HCT116 (cell line): ENCODE results near the gene ATM. TPM values are rescaled to one million over a fixed set of nuclear protein-coding genes. Genes with fewer than 3 reads are reported as not detected.
"Not testable (repeated sequence)": the region's sequence is repeated elsewhere in the genome, so short reads cannot be mapped to it uniquely, and the experiment has no call there.

Source experiments
- ATAC-seq: fragments of 200-7000 bp; cut with Tn5 transposase; 2 replicates; pipeline ENCODE4 v1.9.1; 2020; ENCODE audit warnings: mild to moderate bottlenecking, moderate library complexity
- BruUV-seq: library from RNA; stranded (reverse); fragments of 400-500 nt; replicated peaks from 2 replicates; lab custom pipeline; 2021; lab: Mats Ljungman, UMichigan
- CTCF ChIA-PET: fragments of 300-600 bp; sonication (Branson Sonifier 250); formaldehyde crosslinking; loops from one replicate; lab custom pipeline; 2021; ENCODE audit warnings: antibody characterized with exemption; lab: Charles Lee
- POLR2A ChIA-PET: fragments of 300-600, 350-600 bp; sonication (Branson Sonifier 250); formaldehyde crosslinking; loops from one replicate; lab custom pipeline; 2021; ENCODE audit warnings: antibody characterized with exemption; lab: Charles Lee
- RAD21 ChIA-PET, 2 experiments: fragments of 300-600 bp; sonication (Branson Sonifier 250); formaldehyde crosslinking; loops; one replicate each; lab custom pipeline; 2023; ENCODE audit warnings: low total read pairs in 2 of 2; ENCODE audit not compliant: uncharacterized antibody in 2 of 2, unreplicated experiment in 2 of 2, low non-redundant PET in 1 of 2; lab: Charles Lee
- DNase-seq: peaks from one replicate; pipeline ENCODE4 v3.0.0-alpha.2; 2010; ENCODE audit warnings: low read depth, low spot score
- H2AFZ ChIP-seq: fragments of 200-600 bp; shearing (Covaris generic), sonication (generic); 2 replicates; pipeline ENCODE4 v1.6.1; 2017; ENCODE audit warnings: low read depth, mixed run types, mixed read lengths, antibody characterized with exemption, low read length; ENCODE audit not compliant: poor library complexity, severe bottlenecking
- H3K27ac ChIP-seq: 2 replicates; pipeline ENCODE4 v1.5.1; 2012; ENCODE audit warnings: low read depth, low read length
- H3K27me3 ChIP-seq: fragments of 200-600 bp; sonication (generic); 2 replicates; pipeline ENCODE4 v1.6.1; 2016; ENCODE audit warnings: mixed run types, low read length, mixed read lengths; ENCODE audit not compliant: insufficient read depth
- H3K36me3 ChIP-seq, 2 experiments: fragments of 200-500 bp in 1 of 2; fragments of 200-600 bp in 1 of 2; sonication (Bioruptor generic) in 1 of 2; sonication (generic) in 1 of 2; 2 replicates each; pipeline versions ENCODE4 v1.5.1 to v1.6.1; 2014 to 2016; ENCODE audit warnings: low read length in 2 of 2, inconsistent platforms in 1 of 2, mixed read lengths in 1 of 2, mixed run types in 1 of 2; ENCODE audit not compliant: insufficient read depth in 2 of 2, control insufficient read depth in 1 of 2
- H3K4me1 ChIP-seq, 2 experiments: fragments of 200-600 bp in 1 of 2; sonication (generic) in 1 of 2; 2 replicates each; pipeline versions ENCODE4 v1.5.1 to v1.6.1; 2012 to 2017; ENCODE audit warnings: low read length in 2 of 2, inconsistent platforms in 1 of 2, mild to moderate bottlenecking in 1 of 2, mixed read lengths in 1 of 2, mixed run types in 1 of 2, moderate library complexity in 1 of 2; ENCODE audit not compliant: insufficient read depth in 2 of 2, control insufficient read depth in 1 of 2
- H3K4me2 ChIP-seq: fragments of 200-600 bp; sonication (generic); 2 replicates; pipeline ENCODE4 v1.6.1; 2017; ENCODE audit warnings: mixed run types, low read length, mixed read lengths
- H3K4me3 ChIP-seq, 2 experiments: fragments of 200-600 bp in 1 of 2; sonication (generic) in 1 of 2; replicated peaks in 1 of 2; 2 replicates each; pipeline ENCODE4 v1.5.1; 2011 to 2016; ENCODE audit warnings: low read length in 2 of 2, control low read depth in 1 of 2, low read depth in 1 of 2, mild to moderate bottlenecking in 1 of 2, mixed read lengths in 1 of 2, mixed run types in 1 of 2
- H3K79me2 ChIP-seq: fragments of 200-600 bp; sonication (generic); 2 replicates; pipeline ENCODE4 v1.6.1; 2017; ENCODE audit warnings: mild to moderate bottlenecking, mixed run types, low read length, moderate library complexity, mixed read lengths; ENCODE audit not compliant: insufficient read depth
- H3K9ac ChIP-seq: fragments of 200-600 bp; sonication (generic); 2 replicates; pipeline ENCODE4 v1.6.1; 2016; ENCODE audit warnings: low read length, mixed read lengths
- H3K9me2 ChIP-seq: fragments of 200-600 bp; sonication (generic), shearing (Covaris generic); 2 replicates; pipeline ENCODE4 v1.6.1; 2017; ENCODE audit warnings: mixed run types, mild to moderate bottlenecking, moderate library complexity; ENCODE audit not compliant: insufficient read depth
- H3K9me3 ChIP-seq, 2 experiments: fragments of 200-500 bp in 1 of 2; fragments of 200-600 bp in 1 of 2; sonication (Bioruptor generic) in 1 of 2; sonication (generic) in 1 of 2; 2 replicates each; pipeline ENCODE4 v1.6.1; 2014 to 2017; ENCODE audit warnings: low read length in 2 of 2, mixed read lengths in 2 of 2, inconsistent platforms in 1 of 2, low read depth in 1 of 2, mild to moderate bottlenecking in 1 of 2, mixed run types in 1 of 2, moderate library complexity in 1 of 2; ENCODE audit not compliant: control insufficient read depth in 1 of 2, insufficient read depth in 1 of 2
- H4K20me1 ChIP-seq: fragments of 200-600 bp; sonication (generic), shearing (Covaris generic); 2 replicates; pipeline ENCODE4 v1.6.1; 2017; ENCODE audit warnings: mixed run types, mild to moderate bottlenecking, moderate library complexity; ENCODE audit not compliant: insufficient read depth
- EZH2 ChIP-seq: fragments of 200-600 bp; sonication (generic); IDR thresholded peaks from 2 replicates; pipeline ENCODE4 v1.6.1; 2017; ENCODE audit warnings: antibody characterized with exemption, mixed run types
- EZH2phosphoT487 ChIP-seq: fragments of 200-600 bp; IDR thresholded peaks from 2 replicates; pipeline ENCODE4 v1.6.1; 2018; ENCODE audit warnings: antibody characterized with exemption, borderline replicate concordance
- POLR2A ChIP-seq: IDR thresholded peaks from 2 replicates; pipeline ENCODE4 v1.7.0; 2011; ENCODE audit warnings: borderline replicate concordance; ENCODE audit not compliant: insufficient read depth, insufficient read length; ENCODE audit errors: extremely low read depth
- SRF ChIP-seq: IDR thresholded peaks from 2 replicates; pipeline ENCODE4 v1.6.1; 2012; ENCODE audit warnings: low read depth
- YY1 ChIP-seq: IDR thresholded peaks from 2 replicates; pipeline ENCODE4 v1.6.1; 2011; ENCODE audit warnings: low read length, low read depth, moderate library complexity, mild to moderate bottlenecking; ENCODE audit not compliant: insufficient replicate concordance; ENCODE audit errors: extremely low read depth
- ZFX ChIP-seq: fragments of 450-650 bp; IDR thresholded peaks from 2 replicates; pipeline ENCODE4 v1.6.1; 2017
- intact Hi-C: fragments of 100-400 bp; cut with micrococcal nuclease; formaldehyde crosslinking; loops from 2 replicates; pipeline ENCODE4 v1.10.0; 2022
- total RNA-seq: library from RNA; stranded (reverse); gene quantifications from one replicate; pipeline ENCODE4 v1.2.1, GENCODE V29; 2021; ENCODE audit not compliant: unreplicated experiment
- TF ChIP-seq, protein P1 (sequence below): IDR thresholded peaks from 2 replicates; pipeline ENCODE4 v1.6.1; 2011; ENCODE audit warnings: mild to moderate bottlenecking, low read length, moderate library complexity; ENCODE audit not compliant: insufficient replicate concordance; ENCODE audit errors: extremely low read depth

ATM gene
- total RNA-seq, 1 experiment from 2014 or later: 32.2 TPM

DNA sequence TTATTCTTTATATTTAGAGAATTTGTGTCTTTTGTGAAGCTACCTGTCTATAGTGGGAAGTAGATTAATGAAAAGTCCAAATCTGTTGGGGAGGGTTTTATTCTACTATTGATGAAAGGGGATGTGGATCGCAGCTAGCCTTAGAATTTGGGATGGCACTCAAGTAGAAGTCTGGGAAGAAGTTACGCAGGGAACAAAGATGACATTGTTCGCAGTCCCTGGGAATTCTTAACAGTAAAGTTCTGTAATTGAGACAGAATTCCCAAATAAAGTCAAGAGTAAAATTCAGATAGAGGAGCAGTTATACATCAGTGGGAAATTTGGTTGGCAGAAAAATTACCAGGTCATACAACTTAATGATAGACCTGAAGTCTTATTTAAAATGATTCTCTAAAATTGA is 64.1 kb downstream of the ATM start (continued):
- TF ChIP-seq YY1 (no peak), EZH2phosphoT487 (no peak), EZH2 (no peak), POLR2A (no peak), ZFX (no peak), SRF (no peak)
- TF ChIP-seq, protein P1, sequence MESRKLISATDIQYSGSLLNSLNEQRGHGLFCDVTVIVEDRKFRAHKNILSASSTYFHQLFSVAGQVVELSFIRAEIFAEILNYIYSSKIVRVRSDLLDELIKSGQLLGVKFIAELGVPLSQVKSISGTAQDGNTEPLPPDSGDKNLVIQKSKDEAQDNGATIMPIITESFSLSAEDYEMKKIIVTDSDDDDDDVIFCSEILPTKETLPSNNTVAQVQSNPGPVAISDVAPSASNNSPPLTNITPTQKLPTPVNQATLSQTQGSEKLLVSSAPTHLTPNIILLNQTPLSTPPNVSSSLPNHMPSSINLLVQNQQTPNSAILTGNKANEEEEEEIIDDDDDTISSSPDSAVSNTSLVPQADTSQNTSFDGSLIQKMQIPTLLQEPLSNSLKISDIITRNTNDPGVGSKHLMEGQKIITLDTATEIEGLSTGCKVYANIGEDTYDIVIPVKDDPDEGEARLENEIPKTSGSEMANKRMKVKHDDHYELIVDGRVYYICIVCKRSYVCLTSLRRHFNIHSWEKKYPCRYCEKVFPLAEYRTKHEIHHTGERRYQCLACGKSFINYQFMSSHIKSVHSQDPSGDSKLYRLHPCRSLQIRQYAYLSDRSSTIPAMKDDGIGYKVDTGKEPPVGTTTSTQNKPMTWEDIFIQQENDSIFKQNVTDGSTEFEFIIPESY: no peak

DNA sequence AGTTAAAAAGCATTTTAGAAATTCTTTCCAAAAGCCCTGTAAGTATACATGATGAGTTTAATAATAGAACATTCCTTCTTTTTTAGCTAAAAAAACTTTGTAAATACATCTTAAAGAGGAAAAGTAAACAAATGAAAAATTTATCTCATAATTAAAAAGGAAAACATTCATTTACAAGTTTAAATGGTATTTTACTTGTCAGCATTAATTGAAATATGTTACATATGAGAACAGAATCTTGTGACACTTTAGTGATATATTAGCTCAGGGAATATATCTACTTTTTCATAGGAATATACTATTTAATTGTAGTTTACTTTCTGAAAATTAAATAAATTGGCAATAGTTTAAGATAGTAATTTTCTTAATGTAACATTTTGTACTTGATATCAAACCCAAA is 66.2 kb downstream of the ATM start:
- peaks cover 0 to 16% of the 10 kb centered on the region in 2 experiments; a peak in 3 of 4 replicates for H3K36me3 ChIP-seq
- H3K9ac ChIP-seq, H3K27me3 ChIP-seq, H3K4me1 ChIP-seq, POLR2A ChIA-PET, intact Hi-C loops, H3K79me2 ChIP-seq, CTCF ChIA-PET, H4K20me1 ChIP-seq, DNase-seq, ATAC-seq, H3K4me2 ChIP-seq, H3K9me3 ChIP-seq, RAD21 ChIA-PET, H3K27ac ChIP-seq, H2AFZ ChIP-seq, H3K4me3 ChIP-seq, H3K9me2 ChIP-seq, BruUV-seq: not testable (repeated sequence)
